GM18526 (cell line): Measurements from ENCODE around the gene PCDH19.

Experiments used
- POLR2A ChIP-seq: IDR thresholded peaks from 3 replicates; pipeline ENCODE4 v1.6.1; 2011; ENCODE audit not compliant: insufficient read length; ENCODE audit errors: extremely low read depth

PCDH19 gene

DNA sequence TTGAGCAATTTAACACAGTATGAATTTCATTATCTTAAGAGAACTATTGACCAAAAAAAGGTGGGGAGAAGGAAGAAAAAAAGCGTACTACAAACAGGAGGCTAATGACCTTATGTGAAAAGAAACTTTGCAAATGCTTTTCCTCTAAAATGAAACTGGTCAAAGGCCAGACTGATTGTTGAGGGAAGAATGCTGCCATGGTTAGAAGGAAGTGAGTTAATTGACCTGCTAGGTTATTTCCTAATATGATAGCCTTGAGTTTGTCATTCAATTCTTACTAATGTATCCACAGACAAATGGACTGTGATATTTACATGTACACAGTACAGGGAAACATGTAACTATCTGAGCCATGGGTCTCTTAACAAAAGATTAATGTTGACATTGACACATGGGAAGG lies 132.8 kb downstream of the PCDH19 start:
- no peak for TF ChIP-seq POLR2A

DNA sequence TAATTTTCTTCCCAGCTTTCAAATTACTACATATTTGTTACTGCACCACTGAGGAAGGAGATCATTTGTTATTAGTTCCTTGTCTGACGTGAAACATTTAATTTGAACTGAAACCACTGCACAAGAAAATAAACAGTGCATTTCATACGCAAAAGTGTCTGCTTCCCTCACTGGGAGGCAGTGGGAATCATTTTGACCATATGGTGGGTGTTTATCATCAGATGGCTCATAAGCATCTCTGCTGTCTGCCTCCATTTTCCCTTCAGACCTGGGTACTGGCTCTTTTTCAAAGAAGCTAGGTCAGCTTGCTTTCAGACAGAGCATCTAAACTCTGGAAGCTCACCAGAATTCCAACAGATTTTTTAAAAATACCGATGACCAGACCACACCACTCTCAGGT lies 135.2 kb downstream of the PCDH19 start:
- no peak for TF ChIP-seq POLR2A

DNA sequence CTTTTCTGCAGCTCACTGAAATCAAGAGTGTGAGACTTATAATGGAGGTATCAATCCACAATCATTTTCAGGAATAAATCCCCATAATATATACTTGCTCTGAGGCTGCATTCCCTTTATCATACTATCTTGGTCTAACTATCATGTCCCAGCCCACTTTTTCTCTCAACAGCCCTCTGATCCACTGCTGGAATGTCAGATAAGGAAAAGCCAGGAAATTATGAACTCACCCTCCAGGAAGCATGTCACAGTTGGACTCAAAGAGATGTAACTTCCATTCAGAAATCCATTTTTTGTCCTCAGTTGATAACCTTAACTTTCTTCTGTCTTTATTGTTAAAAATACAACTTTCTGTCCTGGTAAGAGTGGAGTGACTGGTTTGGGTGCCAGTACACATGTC lies 144.9 kb downstream of the PCDH19 start:
- no peak for TF ChIP-seq POLR2A

DNA sequence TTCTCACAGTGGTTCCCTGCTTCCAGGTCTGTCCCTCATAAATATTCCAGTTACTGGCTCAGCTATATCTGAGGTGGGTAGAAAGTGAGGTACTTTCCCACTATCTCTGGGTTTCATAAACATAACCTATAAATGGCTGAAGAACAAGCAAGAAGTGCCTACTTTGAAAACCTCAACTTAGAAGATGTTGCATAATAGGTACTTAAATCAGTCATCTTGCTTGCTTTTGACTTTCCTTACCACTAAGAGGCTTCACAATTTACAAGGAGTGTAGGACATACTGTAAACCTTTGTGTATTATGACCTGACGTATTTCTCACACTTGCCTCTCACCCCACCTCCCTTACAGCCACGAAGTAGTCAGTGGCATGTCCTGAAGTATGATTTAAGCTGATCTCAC lies 145.9 kb downstream of the PCDH19 start:
- TF ChIP-seq POLR2A, result no peak

DNA sequence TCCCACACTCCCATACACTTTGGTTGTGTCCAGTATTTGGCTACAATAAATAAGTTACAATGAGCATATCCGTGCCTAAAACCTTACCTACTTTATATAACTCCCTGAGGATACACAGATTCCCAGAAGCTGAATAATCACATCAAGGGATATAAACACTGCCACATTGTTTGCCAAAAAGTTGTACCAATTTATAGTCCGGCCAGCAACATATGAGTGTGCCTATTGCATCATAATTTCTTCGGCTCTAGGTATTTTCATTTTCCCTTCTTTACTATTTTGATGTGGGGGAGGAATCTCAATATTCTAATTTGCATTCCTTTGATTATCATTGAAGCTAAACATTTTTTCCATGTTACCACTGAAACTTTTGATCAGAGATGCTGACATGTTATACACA lies 146.4 kb downstream of the PCDH19 start:
- TF ChIP-seq POLR2A, result no peak

DNA sequence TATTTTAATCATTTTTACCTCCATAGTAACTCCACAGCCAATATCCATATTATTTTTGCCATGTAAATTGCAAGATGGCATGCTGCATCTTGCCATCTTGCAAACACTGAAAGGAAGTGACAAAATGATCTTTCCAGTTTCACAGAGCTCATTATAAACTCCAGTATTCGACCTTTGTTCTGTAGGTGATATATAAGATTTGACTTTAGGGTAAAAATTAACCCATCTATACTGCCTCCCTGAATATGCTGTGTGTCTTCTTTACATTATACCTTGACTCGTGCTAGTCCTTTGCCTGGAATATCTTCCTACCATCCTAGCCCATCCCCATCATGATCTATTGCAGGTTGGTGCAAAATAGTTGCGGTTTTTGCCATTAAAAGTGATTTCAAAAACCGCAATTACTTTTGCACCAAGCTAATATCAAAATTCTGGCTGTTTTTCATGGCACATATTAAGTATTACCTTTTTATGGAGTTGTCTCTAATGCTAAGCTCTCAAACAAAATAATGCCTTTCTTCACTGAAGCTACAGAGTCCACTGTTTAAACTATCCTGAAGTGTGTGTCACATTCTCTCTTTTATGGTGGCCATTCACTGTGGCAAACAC lies 161.1 kb downstream of the PCDH19 start:
- TF ChIP-seq POLR2A, result no peak

DNA sequence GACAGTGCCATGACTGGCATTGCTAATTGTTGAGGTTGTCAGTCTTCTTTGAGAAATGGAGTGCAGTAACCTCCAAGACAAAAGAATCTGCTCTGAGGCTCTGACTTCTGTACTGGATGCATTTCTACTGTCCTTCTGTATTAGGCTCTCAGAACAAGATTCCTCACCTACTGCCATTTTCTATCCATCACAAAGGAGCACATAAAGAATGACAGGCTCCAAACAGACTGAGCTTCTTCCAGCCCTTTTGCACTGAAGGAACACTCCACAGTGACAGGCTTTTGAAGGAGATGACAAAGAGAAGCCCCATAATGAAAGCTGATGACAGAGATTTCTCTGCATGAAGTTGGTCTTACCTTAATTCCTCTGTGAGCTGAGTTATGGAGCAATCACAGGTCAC lies 162.2 kb downstream of the PCDH19 start:
- no peak for TF ChIP-seq POLR2A

DNA sequence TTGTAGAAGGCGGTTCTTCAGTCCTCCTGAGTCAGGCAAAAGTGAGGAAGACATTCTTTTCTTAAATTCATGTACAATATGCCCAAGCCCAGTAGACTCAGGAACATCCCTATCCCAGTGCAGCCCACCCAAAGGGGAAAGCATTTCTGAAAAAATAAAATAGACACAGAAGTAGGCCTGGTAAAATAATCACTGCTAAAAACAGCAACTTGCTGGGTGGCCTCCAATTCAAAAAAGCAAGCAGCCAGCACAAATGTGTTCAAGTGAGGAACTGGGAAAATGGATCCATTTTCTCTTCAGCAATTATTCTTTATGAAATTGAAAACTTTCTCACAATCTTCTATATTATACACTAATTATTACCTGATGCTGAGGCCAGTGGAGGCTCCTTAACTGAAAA lies 165.4 kb downstream of the PCDH19 start:
- TF ChIP-seq POLR2A, result no peak
